HG02571 (cell line): Measurements from ENCODE around the gene GINS2.

Experiments
- ATAC-seq: cut with Tn5 transposase; IDR thresholded peaks from one replicate; pipeline ENCODE4 v1.9.1; 2021; ENCODE audit warnings: mild to moderate bottlenecking, moderate library complexity; ENCODE audit not compliant: unreplicated experiment

The GINS2 gene

DNA sequence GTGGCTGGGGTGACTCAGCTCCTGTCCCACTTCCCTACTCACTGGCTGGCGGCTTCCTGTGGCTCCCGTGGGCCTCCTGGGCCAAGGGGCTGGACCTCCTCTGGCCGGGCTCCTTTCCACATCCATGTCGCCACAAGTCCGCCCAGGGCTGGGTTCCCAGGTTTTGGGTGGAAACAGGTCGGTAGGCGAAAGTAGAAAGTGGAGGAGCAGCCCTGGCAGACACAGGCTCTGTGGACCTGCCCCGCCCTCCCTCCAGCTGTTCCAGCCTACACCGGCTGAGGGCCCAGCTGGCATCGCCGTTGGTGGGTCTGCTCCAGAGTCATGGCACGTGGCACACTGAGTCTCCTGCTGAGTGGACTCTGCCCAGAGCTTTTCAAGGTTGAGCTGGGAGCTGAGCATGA, 47.0 kb downstream of the GINS2 start:
- ATAC-seq, result no peak

DNA sequence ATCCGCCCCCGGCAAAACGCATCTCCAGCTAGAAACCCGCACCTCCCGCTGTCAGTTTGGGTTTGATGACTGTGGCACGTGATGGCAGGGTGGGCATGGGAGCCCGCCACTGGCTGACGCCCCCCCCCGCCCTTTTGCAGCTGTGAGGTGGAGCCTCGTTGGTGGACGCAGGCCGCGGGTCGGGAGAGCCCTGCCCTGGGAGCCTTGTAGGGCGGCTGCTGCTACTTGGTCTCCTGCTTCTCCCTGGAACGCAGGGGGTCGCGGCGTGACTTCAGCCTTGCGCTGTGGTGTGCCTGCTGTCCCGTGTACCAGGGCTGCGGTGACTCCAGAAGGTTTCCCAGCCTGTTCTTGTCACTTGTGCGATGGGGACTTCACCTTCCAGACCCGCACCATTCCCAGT, 47.4 kb downstream of the GINS2 start:
- ATAC-seq, result no peak

DNA sequence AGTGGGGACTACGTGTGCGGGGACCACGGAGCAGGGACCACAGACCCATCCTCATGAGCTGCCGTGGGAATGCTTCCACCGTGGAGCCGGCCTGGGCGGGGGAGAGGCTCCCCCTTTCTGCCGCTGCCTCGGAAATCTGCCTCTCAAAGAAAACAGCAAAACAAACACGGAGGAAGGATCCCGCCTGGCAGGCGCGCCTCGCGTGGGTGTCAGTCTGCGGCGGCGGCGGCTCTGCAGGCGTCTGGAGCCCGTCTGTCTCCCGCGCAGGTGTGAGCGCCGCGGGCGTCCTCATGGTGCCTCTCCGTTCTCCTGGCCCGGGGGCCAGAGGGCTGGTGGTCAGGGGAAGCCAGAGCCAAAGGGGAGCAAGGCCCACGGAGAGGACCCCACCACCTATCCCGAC, 48.2 kb downstream of the GINS2 start:
- ATAC-seq, result no peak

DNA sequence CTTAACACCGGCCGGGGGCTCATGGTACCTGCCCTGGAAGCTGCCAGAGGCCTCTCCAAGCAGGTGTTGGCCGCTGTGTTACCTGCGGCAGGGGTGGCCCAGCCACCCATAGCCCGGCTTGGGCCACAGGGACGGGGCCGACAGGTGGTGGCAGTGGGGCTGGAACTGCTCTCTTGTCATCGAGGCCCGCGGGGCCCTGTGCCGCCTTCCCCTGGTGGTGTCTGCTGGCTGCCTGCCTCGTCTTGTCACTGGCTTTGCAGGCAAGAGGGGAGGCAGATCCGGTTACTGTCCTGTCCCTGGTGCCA, 48.5 kb downstream of the GINS2 start:
- ATAC-seq, result no peak

DNA sequence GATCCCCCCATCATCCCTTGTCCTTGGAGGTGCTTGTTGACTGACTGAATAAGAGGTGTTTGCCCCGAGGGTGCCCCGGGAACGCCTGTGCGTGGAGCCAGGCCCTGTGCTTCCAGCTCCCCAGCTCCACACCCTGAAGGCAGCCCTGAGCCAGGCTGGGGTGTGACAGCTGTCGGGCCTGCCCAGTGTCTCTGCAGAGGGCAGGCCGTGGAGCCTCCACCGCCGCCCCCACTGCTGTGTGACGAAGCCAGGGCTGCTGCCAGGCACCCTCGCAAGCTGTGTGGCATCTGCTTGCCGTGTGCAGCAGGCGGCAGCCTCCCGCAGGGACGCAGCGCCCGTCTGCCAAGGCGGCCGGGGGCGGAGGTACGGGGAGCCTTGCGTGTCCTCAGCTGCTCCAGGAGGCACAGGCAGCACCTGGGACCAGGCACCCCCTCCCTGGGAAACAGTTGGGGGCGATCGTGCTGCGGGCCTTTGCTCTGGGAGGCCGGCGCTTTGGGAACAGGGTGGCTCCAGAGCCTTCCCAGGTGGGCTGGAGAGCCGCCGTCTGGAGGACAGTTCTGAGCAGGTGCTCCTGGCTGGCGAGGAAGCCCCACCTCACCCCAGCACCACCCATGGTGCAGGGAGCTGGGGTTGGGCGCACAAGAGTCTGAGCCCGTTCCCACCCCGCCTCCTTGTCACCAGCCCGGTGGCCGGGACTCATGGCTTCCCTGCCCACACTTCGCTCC, 49.1 kb downstream of the GINS2 start:
- ATAC-seq, result no peak

DNA sequence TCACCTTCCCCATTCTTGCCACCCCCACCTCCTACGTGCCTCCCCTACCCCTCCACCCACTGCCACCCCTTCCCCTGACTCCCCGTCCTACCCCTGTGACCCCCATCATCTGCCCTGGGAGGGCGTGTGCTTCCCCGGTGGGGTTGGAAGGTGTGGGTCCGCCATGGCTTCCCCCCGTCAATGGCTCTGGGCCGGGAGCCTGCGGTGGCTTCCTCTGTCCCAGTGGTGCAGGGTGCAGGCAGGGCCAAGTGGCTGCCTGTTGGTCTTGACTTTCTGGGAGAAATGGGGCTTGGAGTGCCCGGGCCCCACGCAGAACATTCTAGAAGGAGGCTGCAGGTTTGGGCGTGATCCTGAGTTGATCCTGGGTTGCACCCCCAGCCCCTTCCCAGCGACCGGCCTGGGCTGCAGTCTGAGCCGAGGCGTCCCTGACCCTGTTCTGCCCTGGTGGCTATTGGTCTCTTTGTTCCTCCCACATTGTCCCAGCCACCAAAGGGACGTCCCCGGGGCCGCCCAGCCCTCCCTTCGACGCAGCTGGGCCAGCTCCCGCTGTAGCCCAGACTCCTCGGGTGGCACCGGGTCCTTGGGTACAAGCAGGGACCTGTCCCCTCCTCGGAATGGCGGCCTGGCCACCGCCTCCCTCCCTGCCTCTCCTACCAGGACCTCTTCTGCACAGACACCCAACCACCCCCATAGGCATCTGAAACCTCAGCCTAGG, 49.9 kb downstream of the GINS2 start:
- no peak for ATAC-seq

DNA sequence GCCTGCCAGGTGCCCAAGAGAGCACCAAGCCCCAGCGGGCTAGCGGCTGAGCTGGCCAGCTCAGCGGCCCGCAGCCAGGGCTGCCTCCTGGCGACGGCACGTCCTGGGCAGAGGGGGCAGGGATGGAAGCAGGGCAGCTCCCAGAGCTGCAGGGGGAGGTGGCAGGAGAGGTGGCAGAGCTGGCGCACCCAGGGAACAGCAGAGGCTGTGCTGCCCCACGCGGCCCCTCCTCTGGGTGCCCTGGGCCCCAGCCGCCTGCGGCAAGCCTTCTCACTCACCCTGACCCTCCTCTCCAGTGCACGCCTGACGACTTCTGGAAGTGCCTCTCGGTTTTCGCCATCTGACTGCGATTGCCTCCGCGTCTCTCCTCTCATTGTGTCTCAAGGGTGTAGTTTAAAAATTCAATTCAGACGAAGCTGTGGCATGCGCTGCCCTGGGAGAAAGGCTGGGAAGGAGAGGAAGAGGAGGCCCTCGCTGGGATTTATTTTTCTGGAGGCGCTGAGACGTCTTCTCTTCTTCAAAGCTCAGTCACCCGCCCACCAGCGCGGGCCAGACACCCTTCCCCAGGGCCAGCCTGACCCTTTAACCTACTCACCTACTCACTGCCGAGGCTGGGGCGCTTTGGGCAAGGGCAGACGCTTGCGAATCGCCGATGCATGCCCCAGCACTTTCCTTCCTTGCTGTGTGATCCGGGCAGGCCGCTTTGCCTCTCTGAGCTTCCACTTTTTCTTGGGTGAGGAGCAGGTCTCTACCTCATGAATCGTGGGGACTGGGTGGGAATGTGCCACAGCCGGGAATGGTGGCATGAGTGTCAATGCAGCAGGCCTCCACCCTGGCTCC, 50.7 kb downstream of the GINS2 start:
- no peak for ATAC-seq

DNA sequence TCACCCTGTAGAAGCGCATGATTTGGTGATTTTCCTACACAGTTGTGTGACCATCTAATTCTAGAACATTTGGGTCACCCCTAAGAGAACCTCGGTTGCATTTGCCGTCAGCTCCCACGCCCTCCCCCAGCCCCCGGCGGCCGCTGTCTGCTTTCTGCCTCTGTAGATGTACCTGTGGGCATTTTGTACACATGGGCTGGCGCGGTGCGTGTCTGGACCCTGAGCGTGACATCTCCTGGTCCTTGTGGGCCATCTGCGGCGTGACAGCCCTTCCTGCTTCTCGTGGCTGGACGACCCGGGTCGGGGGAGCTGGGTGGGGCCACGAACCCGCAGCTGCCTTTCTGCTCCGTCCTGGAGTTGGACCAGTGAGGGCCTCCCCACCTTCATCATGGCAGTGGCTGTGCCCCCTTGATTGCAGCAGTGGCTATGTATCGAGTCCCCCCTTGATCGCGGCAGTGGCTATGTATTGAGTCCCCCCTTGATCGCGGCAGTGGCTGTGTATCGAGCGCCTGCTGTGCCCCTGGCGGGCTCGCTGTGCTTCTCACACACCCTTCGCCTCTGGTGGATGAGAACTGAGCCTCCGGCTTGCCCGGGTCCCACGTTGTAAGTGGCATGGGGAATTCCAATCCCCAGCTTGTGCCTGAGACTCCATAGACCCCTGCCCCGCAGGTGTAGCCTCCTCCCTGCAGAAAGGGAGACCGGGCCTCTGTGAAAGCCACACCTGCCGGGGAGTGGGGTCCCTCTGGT, 51.5 kb downstream of the GINS2 start:
- no peak for ATAC-seq

DNA sequence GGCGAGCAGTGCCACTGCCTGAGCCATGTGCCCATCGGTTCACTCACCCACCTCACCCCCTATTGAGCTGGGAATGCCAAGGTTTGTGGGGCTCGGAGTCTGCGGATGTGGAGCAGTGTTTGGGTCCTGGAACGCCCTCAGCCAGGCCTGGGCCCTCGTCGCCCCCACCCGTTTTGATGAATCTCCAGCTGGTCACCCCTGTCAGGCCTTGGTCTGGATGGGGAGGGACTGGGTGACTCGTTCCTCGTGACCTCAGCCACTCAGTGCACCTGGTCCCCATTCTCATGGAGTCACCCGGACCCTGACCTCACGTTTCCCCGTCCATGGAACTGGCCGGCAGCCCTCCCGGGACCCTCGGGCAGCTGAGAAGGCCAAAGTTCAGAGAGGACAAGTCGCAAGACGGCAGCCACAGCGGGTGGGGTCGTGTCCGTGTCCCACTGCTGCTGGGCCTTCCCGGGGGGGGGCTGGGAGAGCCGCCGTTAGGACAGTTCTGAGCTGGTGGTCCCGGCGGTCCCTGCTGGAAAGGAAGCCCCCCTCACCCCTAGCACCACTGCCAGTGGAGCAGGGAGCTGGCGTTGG, 52.4 kb downstream of the GINS2 start:
- ATAC-seq, result no peak

DNA sequence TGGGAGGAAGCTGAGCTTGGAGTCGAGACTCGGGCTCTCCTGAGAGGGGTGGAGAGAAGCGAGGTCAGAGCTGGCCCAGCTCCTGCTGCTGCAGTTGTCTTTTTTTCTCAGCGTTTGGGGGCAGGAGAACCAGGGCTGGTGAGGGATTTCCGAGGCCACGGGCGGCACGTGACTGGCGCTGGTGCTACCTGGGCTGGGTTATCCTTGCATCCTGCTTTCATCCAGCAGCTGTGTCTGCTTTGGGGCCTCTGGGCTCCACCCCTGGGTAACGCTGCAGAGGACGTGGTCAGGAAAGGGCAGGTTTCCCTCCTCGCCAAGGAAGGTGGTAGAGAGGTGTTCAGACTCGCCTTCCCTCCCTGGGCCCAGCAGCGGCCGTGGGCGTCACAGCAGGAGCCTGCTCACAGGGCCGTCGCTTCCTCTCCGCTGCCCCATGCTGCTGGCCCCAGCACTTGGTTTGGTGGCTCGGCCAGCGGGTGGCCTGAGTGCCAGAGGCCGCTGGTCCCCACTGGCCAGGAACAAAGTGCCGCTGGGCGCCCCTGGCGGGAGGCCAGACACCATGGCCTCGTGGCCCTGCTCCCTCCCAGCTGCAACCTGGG, 53.1 kb downstream of the GINS2 start:
- ATAC-seq, result no peak

DNA sequence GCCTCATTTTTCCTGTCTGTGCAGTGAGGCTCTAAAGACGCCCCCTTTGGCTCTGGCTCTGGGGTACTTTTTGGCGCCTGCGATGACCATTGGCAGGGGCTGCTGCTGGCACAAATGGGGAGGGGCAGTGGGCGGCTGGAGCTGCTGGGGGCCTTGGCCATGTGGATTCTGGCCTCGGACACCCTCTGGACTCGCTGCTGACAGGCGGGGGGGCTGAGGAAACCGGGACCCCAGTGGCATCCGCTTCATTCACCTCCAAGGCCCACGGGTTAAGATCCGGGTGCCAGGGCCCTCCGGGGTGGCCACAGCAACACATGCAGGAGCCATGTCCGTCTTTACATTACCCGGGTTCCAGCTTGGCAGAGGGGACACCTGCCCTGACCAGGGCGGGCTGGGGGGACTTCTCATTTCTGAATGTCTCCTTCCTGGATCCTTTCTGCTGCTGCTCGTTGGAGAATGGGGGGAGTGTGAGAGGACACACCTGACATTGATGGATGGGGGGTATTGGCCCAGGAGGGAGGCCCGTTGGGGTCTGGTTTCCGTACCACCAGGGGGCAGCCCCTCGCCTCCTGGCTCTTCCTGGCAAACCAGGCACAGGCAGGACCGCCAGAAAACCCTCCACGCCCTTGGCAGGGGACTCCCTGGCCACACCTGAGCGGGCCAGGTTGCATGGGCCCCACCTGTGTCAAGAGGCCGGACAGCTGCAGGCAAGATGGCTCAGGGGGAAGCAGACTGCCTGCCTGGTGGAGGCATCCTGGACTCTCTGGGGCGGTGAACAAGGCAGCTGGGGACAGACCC, 53.8 kb downstream of the GINS2 start:
- no peak for ATAC-seq

DNA sequence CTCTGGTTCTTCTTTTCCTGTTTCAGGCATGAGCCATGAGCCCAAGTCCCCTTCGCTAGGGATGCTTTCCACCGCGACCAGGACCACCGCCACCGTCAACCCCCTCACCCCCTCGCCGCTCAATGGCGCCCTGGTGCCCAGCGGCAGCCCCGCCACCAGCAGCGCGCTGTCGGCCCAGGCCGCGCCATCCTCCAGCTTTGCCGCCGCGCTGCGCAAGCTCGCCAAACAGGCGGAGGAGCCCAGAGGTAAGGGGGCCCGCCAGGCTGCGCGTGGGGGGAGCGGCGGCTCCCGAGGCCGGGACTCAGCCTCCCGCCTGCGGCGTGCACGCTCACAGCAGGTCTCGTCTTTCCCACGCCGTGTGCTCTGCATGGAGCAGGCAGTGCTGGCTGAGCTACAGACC, 54.9 kb downstream of the GINS2 start:
- ATAC-seq, result no peak

DNA sequence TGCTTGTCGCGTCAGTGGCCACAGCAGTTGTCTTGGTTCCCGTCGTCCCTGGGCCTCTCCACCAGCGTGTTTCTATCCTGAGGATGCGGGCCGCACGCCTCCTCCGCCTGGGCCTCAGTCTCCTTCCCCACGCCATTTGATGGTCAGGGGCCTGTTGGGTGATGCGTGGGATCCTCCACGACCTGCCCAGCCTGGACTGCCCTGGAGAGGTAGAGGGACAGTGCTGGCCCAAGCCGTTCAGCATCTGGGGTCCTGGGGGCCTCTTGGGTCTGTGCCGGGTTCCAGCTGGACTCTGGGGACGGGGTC, 55.4 kb downstream of the GINS2 start:
- ATAC-seq, result no peak

DNA sequence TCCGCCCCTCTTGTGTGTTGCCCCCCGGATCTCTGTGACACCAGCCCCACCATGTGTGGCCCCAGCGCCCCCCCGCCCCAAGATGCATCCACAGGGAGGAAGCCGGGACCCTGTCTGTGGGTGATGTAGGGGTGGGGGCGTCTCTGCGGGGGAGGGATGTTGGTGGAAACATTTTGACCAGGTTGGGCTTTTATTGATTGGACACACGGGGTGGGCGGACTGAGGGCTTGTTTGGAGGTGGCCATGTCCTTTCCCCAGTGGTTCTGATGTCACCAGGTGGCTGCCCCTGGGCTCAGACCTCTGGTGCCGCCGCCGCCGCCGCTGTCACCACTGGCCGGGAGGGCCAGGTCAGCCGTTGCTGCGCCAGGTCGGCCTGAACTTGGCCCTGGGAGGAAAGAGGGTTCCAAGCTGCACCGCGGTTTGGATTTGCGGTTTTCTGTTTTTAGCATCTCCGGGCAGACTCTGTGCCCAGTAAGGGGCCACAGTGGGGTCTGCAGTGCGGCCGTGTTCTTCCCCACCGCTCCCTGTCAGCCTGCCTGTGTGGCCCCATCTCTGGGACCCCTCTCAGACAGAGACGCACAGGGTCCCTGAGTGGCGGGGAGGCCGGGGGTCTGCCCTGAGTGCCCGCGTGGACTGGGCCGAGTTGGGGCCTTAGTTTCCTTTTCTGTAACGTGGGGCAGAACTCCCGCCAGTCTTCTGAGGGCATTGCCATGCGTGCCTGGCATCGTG, 55.9 kb downstream of the GINS2 start:
- ATAC-seq, result no peak

DNA sequence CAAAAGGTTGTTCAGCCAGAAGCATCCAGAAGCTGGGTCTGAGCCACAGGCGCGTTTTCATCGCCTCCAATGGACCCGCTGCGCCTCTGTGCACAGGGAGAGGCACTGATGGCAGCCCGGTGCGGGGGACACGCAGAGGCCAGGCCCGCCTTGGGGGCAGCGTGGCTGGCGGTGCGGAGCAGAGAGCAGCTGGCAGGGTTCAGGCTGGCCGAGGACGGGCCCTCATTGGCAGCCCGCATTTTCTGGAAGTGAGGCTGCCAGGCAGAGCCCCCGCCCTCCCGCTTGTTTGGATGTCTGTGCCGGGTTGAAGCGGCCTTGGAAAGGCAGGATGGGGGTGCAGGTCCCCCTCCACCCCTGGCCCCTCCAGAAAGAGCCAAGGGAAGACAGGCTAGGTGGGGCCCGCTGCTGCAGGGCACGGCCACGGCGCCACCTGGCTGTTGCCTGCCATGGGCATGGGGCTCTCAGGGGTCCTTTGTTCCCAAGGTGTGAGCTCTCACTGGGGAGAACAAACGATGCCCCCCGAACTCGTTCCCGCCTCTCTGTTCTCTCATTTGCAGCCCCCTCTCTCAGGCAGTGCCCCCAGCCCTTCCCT, 56.9 kb downstream of the GINS2 start:
- no peak for ATAC-seq

DNA sequence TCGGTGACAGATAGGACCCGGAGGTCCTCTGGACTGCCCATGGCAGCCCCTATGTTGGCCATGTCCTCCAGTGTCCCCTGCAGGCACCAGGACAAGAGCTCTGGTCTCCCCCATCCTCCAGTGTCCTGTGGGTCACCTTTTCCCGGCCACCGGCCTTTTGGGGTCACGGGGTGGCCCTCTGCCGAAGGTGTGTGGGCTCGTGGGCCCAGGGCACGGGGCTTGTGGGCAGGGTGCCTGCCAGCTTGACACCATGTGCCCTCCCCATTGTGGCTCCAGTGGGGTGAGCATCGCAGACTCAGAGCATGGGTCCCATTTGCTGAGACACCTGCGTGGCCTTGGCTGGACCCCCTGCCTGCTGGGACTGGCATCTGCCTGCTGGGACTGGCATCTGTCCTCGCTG, 57.5 kb downstream of the GINS2 start:
- no peak for ATAC-seq

DNA sequence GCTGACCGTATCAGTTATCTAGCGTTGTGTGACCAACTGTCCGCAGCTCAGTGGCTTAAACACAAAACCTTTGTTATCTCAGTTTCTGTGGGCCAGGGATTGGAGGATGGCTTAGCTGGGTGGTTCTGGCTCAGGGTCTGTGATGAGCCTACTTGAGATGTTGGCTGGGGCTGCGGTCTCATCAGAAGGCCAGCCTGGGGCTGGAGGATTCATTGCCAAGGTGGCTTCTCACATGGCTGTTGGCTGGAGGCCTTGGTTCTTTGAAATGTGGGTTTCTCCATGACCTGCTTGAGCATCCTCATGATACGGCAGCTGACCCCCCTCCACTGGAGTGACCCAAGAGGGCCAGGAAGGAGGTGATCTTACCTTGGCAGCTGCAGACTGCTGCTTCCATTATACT, 58.9 kb downstream of the GINS2 start:
- ATAC-seq, result no peak

DNA sequence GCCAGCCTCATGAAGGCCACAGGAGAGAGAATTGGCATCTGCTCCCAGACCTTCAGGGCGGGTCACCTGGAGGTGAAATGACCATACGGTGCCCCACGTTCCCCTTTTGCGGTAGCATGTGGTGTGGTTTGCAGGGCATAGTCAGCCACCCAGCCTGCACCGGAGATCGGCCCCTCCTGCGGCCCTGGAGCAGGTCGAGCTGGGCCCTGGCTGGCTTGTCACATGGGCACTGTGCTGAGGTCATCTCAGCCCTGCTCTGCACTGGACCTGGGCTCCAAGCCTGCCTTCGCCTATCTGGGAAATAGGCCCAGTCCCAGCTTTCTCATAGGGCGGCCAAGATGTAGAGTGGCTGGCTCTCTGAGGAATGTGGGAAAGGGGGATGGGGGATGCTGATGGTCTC, 59.4 kb downstream of the GINS2 start:
- no peak for ATAC-seq

DNA sequence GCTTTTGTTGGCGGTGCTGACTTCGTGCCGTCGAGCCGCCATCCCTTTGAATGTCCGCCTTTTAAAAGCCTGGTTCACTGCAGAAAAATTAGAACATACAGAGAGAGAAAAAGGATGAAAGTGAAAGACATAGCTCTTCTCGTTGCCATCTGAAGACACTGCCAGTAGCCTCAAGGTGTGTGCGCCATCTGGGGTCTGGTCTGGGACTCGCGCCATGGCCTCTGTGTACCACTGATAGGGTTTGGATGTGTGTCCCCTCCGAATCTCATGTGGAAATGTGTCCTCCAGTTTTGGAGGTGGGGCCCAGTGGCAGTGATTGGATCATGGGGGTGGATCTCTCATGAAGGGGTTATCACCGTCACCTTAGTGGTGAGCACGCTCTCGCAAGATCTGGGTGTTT, 60.1 kb downstream of the GINS2 start:
- ATAC-seq, result no peak
